Subcutaneous abdominal adipose tissue (tissue), 5 donors: ENCODE results near the gene FAM47E.
A peak's percentile ranks its signal among the peaks of the same experiment; 100 is the strongest.
"Not testable (repeated sequence)": the region's sequence is repeated elsewhere in the genome, so short reads cannot be mapped to it uniquely, and the experiment has no call there.

Experiments used
- H3K27ac ChIP-seq: one replicate; pipeline ENCODE4 v1.7.0; 2013; ENCODE audit warnings: low read depth, mild to moderate bottlenecking, inconsistent platforms, low read length, moderate library complexity
- H3K27me3 ChIP-seq, 5 donors: one replicate each; pipeline ENCODE4 v1.7.0; 2013; ENCODE audit warnings: low read length in 5 of 5, inconsistent platforms in 1 of 5; ENCODE audit not compliant: control insufficient read depth in 5 of 5, insufficient read depth in 4 of 5
- H3K36me3 ChIP-seq, 5 donors: one replicate each; pipeline ENCODE4 v1.7.0; 2013; ENCODE audit warnings: low read length in 5 of 5; ENCODE audit not compliant: control insufficient read depth in 5 of 5, insufficient read depth in 5 of 5
- H3K4me1 ChIP-seq, 5 donors: one replicate each; pipeline ENCODE4 v1.7.0; 2013; ENCODE audit warnings: low read length in 5 of 5, mild to moderate bottlenecking in 3 of 5, moderate library complexity in 1 of 5; ENCODE audit not compliant: control insufficient read depth in 5 of 5, insufficient read depth in 5 of 5
- H3K4me3 ChIP-seq, 5 donors: one replicate each; pipeline ENCODE4 v1.7.0; 2013; ENCODE audit warnings: low read length in 5 of 5, low read depth in 1 of 5
- H3K9ac ChIP-seq, 5 donors: one replicate each; pipeline ENCODE4 v1.7.0; 2013; ENCODE audit warnings: low read length in 5 of 5, mild to moderate bottlenecking in 4 of 5, moderate library complexity in 3 of 5
- H3K9me3 ChIP-seq, 5 donors: one replicate each; pipeline ENCODE4 v1.7.0; 2013; ENCODE audit warnings: low read length in 5 of 5; ENCODE audit not compliant: control insufficient read depth in 5 of 5
- donor health status: healthy.
- donor health status: healthy.
- donor health status: healthy.
- donor health status: healthy.
- donor health status: healthy.

Gene FAM47E

GRCh38 chr4:76287811-76288210 is 36.3 kb downstream of the FAM47E start:
- H3K4me1 ChIP-seq, H3K36me3 ChIP-seq, H3K27me3 ChIP-seq, H3K9me3 ChIP-seq, H3K27ac ChIP-seq, H3K4me3 ChIP-seq, H3K9ac ChIP-seq: not testable (repeated sequence)

DNA sequence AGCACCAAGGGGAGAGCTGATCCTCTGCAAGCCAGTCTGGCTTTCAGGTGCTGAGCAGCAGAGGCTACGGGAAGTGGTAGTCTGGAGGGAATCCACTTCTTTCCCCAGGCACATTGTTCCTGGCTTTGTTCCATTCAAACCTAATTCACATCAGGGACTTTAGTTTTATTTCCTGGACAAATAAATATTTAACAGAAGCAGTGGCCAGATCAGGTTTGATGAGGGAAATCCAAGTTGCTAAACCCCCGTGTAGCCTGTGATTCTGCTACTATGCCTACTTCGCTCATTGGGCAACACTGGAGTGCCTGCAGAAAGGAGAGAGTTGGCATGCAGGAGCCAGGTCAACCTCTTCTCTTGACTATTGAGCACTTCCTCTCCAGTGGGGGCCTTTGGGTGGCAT is 41.2 kb downstream of the FAM47E start:
- Histone ChIP-seq H3K27ac (peak overlapping the region; percentile 26), H3K9me3 (peaks cover 0 to 10% (median 0%) of the 10 kb centered on the region in 5 donors), H3K27me3 (no peaks in the 10 kb centered on the region), H3K4me1 (peaks cover 0 to 9% (median 3%) of the 10 kb centered on the region in 5 donors), H3K4me3 (no peak overlapping the region), H3K9ac (no peak overlapping the region), H3K36me3 (peaks cover 0 to 3% (median 2%) of the 10 kb centered on the region in 5 donors)

DNA sequence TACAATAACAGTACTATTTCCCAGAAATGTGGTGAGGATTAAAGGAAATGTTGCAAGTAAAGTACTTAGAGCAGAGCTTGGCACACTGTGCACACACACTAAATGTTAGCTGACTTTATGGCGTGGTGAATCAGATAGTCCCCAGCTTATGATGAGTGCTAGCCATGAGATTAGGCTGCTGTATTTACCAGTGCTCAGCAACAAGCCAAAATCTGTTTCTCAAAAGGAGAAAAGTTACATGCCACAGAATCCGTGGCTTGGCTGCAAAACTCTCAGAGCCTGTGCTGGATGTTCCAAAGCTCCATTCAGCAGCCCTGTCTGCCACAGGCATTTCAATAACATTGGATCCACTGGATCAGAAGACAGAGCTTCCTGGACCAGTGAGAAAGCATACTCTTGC is 42.3 kb downstream of the FAM47E start:
- H3K27ac ChIP-seq: peak overlapping the region; percentile 26
- H3K4me3 ChIP-seq: no peak overlapping the region
- H3K9me3 ChIP-seq: peaks cover 0 to 17% (median 4%) of the 10 kb centered on the region in 5 donors
- H3K9ac ChIP-seq: no peak overlapping the region
- no peaks in the 10 kb centered on the region for H3K27me3 ChIP-seq
- peaks cover 0 to 9% (median 3%) of the 10 kb centered on the region in 5 donors for H3K4me1 ChIP-seq
- H3K36me3 ChIP-seq: peaks cover 0 to 3% (median 2%) of the 10 kb centered on the region in 5 donors

DNA sequence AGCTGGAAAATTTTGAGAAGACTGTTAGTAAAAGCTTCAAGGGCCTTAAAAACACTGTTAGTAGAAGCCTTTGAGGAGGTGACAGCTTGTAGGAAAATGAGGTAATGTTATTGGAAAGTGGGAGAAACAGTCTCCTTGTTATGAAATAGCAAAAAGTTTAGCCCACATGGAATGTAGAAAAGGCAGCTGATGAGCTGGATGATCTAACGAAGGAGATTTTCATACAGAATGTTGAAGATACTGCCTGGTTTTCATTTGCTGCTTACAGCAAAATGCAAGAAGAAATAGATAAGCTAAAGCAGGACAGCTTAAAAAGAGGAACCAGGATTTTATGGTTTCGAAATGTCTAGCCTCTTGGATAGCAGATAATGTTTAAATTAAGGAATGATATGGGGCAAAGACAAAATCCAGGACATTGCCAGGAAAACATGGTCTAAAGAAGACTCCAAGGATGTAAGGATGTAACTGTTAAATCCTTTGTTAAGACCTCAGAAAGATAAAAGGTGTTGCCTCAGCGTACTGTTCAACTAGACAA is 44.8 kb downstream of the FAM47E start:
- peaks cover 0 to 11% (median 3%) of the 10 kb centered on the region in 5 donors for H3K4me1 ChIP-seq
- H3K9ac ChIP-seq: no peak overlapping the region
- H3K27me3 ChIP-seq: no peaks in the 10 kb centered on the region
- no peak overlapping the region for H3K4me3 ChIP-seq
- no peak overlapping the region for H3K27ac ChIP-seq
- no peaks in the 10 kb centered on the region for H3K36me3 ChIP-seq
- peaks cover 0 to 17% (median 4%) of the 10 kb centered on the region in 5 donors for H3K9me3 ChIP-seq

GRCh38 chr4:76298227-76298626 is 46.7 kb downstream of the FAM47E start:
- Histone ChIP-seq H3K4me1 (peaks cover 0 to 22% (median 12%) of the 10 kb centered on the region in 5 donors), H3K27me3 (no peaks in the 10 kb centered on the region), H3K36me3 (no peaks in the 10 kb centered on the region), H3K27ac (no peak overlapping the region), H3K9ac (no peak overlapping the region), H3K9me3 (peaks cover 0 to 17% (median 4%) of the 10 kb centered on the region in 5 donors), H3K4me3 (no peak overlapping the region)

DNA sequence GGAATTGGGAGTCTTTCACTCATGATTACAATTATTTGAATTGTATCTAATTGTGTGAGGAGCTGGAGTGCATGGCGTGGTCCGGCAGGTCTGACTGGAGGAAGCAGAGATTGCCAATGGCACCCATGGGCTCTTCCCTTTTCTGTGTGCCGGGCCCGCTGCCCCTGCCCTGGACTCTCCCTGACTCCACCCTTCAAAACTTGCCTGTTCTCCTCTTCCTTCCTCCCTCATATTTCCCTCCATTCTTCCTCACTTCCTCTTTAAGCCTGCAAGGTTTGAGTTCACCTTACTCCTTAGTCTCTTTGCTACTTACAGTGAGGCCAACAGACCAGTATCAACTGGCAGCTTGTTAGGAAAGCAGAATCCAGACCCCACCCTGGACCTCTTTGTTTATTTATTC is 48.5 kb downstream of the FAM47E start:
- Histone ChIP-seq H3K36me3 (no peaks in the 10 kb centered on the region), H3K4me3 (no peak overlapping the region), H3K9me3 (peaks cover 0 to 17% (median 4%) of the 10 kb centered on the region in 5 donors), H3K27ac (no peak overlapping the region), H3K4me1 (peaks cover 0 to 24% (median 14%) of the 10 kb centered on the region in 5 donors), H3K27me3 (no peaks in the 10 kb centered on the region), H3K9ac (no peak overlapping the region)

DNA sequence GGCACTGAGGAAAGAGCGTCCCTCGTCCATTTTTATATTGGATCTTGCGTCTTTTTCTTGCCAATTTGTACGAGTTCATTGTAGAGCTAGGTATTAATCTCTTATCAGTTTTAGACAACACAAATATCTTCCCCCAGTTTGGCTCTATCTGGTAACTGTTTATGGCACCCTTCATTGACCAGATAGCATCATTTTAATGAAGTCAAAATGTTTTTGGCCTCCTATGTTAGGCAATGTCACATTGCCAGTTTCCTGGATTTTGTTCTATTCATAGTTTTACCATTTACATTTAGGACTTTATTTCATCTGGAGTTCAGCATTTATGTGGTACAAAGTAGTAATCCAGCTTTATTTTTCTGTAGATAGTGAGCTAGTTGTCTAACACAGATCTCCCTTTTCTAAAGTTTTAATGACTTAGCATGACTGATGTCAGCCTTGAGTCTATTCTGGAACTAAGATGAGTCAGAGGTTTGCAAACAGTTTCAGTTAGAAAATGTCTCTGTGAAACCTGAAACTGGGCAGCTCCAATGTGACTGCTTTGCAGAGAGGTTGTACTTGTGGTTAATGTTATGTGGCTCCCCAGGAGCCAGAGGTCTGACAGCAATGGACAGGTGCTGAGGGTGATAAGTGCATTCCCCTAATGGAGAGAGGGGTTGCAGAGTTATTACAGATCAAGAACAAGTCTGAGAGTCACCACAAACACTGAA is 49.7 kb downstream of the FAM47E start:
- Histone ChIP-seq H3K27ac (no peak overlapping the region), H3K4me3 (no peak overlapping the region), H3K4me1 (peaks cover 0 to 33% (median 26%) of the 10 kb centered on the region in 5 donors), H3K27me3 (no peaks in the 10 kb centered on the region), H3K9ac (no peak overlapping the region), H3K9me3 (peaks cover 0 to 17% (median 4%) of the 10 kb centered on the region in 5 donors), H3K36me3 (no peaks in the 10 kb centered on the region)

DNA sequence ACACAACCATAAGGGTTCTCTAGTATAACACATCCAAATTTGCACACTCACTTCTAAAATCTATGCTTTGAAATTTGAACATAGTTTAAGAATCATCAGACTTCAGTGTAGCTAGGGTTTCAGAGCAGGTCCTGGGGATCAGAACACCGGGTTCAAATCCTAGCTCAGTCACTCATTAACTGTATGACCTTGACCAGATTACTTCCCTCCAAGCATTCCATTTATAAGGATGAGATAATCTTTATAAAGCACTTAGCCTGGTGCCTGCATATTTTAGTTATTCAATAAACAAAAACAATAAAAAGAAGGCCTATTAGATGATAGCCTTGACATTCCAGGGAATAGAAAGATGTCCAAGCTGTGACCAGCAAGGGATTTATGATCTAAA is 50.2 kb downstream of the FAM47E start:
- H3K27ac ChIP-seq: peak overlapping the region; percentile 14
- peaks cover 0 to 34% (median 27%) of the 10 kb centered on the region in 5 donors for H3K4me1 ChIP-seq
- H3K27me3 ChIP-seq: no peaks in the 10 kb centered on the region
- H3K9ac ChIP-seq: no peak overlapping the region
- H3K4me3 ChIP-seq: no peak overlapping the region
- H3K9me3 ChIP-seq: peaks cover 0 to 17% (median 4%) of the 10 kb centered on the region in 5 donors
- H3K36me3 ChIP-seq: no peaks in the 10 kb centered on the region

DNA sequence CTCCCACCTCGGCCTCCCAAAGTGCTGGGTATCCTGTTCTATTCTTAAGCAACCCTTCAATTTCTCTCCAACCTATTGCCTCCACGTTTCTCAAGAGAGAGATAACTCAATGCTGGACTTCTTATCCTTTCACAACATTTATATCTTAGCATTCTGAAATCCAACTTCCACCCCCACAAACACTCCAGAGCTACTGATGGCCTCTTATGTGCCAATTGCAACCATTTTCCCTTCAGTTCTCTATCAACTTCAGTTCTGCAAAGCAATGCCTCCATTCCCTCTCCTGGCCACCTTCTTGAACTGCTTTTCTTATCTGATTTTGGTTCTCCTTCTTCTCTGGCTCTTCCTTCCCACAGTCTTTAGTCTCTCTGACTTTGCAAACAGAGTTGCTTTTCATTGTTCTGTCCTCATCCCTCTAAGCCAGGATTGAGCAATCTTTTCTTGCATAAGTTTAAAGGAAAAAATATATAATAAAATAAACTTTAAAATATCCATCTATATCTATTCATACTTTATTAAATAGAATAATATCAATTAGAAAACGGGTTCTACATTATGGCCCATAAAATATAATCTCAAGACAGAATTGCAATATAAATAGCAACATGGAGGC is 51.4 kb downstream of the FAM47E start:
- Histone ChIP-seq H3K4me3 (no peak overlapping the region), H3K36me3 (no peaks in the 10 kb centered on the region), H3K9ac (no peak overlapping the region), H3K27me3 (no peaks in the 10 kb centered on the region), H3K9me3 (peaks cover 0 to 5% (median 2%) of the 10 kb centered on the region in 5 donors), H3K4me1 (peaks cover 0 to 44% (median 36%) of the 10 kb centered on the region in 5 donors), H3K27ac (no peak overlapping the region)

GRCh38 chr4:76305033-76305687 is 53.6 kb downstream of the FAM47E start:
- H3K36me3 ChIP-seq: peaks cover 3 to 10% (median 6%) of the 10 kb centered on the region in 5 donors
- peaks cover 2 to 66% (median 51%) of the 10 kb centered on the region in 5 donors for H3K4me1 ChIP-seq
- H3K27me3 ChIP-seq: no peaks in the 10 kb centered on the region
- peak overlapping the region; percentile 79 to 93 (median 84) for H3K4me3 ChIP-seq
- H3K9ac ChIP-seq: peak overlapping the region in 1 of 5 donors; percentile 89
- peak overlapping the region; percentile 90 for H3K27ac ChIP-seq
- no peaks in the 10 kb centered on the region for H3K9me3 ChIP-seq
